HG03457 (cell line): Measurements from ENCODE around the gene IGFL4.

Experiments
- ATAC-seq: cut with Tn5 transposase; IDR thresholded peaks from one replicate; pipeline ENCODE4 v1.9.1; 2021; ENCODE audit warnings: moderate number of reproducible peaks; ENCODE audit not compliant: unreplicated experiment

IGFL4 gene

GRCh38 chr19:46065486-46066071 is 24.8 kb upstream of the IGFL4 start:
- no peak for ATAC-seq

GRCh38 chr19:46063201-46063600 is 22.4 kb upstream of the IGFL4 start:
- ATAC-seq, result no peak

GRCh38 chr19:46060012-46060411 is 19.2 kb upstream of the IGFL4 start:
- no peak for ATAC-seq

DNA sequence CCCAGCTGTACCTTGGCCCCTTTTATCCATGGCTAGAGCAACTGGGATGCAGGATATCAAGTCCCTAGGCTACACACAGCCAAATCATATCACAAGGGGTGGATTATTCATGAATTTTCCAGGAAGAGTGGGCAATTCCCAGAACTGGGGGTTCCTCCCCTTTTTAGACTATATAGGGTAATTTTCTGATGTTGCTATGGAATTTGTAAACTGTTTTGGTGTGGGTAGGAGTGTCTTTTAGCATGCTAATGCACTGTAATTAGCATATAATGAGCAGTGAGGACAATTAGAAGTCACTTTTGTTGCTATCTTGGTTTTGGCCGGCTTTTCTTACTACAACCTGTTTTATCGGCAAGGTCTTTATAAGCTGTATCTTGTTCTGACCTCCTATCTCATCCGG is 18.0 kb upstream of the IGFL4 start:
- no peak for ATAC-seq

- no peak for ATAC-seq
Observed at GRCh38 chr19:46056536-46056935, 15.7 kb upstream of the IGFL4 start.

GRCh38 chr19:46052896-46053295 is 12.1 kb upstream of the IGFL4 start:
- no peak for ATAC-seq

GRCh38 chr19:46049597-46049996 is 8.8 kb upstream of the IGFL4 start:
- no peak for ATAC-seq

DNA sequence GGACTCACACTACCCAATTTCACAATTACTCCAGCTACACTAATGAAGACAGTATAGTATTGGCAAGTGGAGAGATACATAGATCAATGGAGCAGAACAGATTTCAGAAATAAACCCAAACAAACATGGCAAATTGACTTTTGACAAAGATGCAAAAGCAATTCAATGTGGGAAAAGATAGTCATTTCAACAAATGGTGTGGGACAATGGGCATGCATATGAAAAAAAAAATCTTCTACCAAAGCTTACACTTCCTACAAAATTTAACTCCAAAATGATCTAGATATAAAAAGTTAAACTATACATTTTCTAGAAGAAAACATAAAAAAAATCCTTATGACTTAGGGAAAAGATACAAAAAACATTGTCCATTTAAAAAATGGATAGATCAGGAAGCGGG is 2.7 kb upstream of the IGFL4 start:
- no peak for ATAC-seq

DNA sequence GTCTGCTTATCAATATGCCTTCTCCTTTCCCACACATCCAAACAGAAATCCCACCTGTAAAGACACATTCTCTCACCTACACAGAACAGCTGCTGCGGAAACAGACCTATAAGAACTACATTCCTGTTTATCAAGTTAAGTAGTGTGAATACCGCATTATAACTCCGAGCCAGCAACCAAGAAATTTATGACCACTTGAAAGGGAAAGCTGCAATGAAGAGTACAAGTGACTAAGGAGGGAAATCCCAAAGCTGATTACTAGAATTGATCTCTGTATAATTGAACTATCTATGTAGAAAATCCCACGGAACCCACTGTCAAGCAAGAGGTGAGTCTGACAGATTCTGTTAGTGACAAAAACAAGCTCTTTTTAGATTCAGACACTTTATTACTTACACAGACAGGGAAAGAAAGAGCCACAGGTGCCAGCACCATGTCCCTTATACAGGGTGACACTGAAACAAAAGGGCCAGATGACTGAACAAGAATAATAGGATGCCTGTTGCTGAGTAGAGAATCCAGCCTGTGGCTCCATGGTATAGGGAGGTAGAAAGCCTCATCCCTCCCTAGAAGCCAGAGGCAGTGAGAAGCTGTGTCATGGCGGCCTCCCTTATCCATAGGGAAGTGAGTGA is 1.6 kb upstream of the IGFL4 start:
- no peak for ATAC-seq

- ATAC-seq, result no peak
Observed at GRCh38 chr19:46040125-46040524, 677 bp downstream of the IGFL4 start.

GRCh38 chr19:46036744-46037128 is 4.1 kb downstream of the IGFL4 start:
- no peak for ATAC-seq

DNA sequence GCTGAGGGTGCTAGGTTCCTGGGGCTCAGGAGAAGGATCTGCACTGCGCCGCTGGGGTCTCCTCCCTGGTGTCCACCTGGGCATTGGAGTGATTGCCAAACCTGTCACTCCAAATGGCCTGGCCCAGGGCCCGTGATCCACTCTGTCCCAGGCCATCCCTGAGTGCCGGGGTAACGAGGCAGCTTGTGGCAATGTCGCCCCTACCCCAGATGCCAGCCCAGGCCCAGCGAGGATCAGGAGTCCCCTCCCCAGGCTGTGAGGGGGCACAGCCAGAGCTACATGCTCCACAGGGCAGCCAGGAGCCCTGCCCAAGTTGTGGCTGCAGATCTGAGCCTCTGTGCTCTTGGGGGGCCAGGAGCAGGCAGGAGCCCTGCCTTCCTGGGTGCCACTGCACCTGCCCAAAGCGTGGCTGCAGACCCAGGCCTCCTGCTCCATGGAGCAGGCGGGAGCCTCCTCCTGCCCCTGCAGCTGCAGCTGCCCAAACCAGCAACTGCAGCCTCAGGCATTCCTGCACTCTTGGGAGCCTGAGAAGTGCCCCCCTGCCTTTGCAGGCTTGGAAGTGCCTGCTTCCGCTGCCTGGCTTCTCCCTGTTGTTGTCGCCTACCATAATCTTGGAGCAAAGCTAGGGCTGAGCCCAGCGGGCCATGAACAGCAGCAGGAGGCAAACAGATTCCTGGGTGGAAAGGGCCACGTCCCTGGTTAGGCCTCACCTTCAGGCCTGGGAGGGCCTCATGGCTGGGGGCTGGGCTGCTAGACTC is 4.6 kb downstream of the IGFL4 start:
- no peak for ATAC-seq

DNA sequence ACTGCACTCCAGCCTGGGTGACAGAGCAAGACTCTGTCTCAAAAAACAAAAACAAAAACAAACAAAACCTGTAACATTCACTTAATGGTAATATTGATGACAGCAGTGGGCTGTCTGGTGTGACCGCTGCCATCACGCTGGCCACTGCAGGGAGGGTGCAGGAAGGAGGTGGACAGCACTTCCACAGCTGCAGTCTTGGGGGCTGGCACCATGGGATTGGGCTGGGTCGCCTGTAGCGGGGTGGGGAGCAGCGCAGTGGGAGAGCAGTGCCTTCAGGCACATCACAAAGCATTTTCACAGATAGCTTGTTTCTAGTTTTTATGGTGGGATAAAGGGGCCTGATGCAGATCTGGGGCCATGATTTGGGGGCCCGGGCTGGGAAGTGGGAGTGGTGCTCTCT is 5.3 kb downstream of the IGFL4 start:
- no peak for ATAC-seq

DNA sequence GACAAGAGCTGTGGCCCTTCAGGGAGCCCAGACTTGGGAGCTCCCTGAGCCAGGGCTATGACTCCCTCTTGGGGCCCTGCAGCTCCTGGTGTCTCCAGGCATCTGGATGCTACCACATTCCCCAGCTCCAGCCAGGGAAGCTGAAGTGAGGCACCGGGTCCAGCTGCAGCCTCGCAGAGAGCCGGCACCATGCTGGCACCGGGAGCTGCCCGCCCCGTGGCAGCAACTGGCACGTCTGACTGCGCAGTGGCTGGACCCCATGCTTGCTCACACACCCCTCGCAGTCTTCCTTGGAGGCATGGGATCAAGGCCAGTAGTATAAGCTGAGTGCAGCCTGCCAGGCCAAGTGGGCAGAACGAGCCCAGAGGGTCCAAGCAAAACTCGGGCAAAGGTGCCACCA is 7.4 kb downstream of the IGFL4 start:
- no peak for ATAC-seq

- ATAC-seq, result no peak
Observed at GRCh38 chr19:46032597-46033025, 8.2 kb downstream of the IGFL4 start.

DNA sequence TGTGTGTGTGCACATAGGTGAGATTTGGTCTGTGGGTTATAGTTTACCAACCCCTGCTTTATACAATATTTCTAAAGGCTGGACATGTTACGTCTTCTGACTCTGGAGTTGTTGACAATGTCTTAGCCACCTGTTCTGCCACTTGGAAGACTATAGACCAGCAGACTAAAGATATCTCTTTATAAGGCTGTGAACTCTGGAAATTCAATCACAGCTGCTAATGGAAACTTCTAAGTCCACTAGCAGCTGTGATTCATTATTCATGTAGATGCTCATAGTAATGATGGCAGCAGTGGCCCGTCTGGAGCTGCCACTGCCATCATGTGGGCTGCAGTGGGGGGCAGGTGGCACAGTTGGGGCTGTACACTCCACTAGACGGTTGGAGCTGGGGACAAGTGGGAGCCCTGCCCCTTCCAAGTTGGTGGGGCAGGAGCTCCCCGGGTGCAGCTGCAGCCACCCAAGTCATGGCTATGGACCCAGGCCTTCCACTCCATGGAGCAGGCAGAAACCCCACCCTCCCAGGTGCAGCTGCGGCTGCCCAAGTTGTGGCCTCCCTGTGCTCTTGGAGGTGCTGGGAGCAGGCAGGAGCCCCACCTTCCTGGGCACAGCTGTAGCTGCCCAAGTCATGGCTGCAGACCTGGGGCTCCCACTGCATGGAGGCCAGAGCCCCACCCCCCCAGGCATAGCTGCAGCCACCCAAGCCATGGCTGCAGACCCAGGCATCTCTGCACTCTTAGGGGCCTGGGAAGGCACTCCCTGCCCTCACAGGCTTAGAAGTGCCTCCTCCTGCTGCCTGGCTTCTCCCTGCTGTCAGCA is 8.8 kb downstream of the IGFL4 start:
- ATAC-seq, result no peak

DNA sequence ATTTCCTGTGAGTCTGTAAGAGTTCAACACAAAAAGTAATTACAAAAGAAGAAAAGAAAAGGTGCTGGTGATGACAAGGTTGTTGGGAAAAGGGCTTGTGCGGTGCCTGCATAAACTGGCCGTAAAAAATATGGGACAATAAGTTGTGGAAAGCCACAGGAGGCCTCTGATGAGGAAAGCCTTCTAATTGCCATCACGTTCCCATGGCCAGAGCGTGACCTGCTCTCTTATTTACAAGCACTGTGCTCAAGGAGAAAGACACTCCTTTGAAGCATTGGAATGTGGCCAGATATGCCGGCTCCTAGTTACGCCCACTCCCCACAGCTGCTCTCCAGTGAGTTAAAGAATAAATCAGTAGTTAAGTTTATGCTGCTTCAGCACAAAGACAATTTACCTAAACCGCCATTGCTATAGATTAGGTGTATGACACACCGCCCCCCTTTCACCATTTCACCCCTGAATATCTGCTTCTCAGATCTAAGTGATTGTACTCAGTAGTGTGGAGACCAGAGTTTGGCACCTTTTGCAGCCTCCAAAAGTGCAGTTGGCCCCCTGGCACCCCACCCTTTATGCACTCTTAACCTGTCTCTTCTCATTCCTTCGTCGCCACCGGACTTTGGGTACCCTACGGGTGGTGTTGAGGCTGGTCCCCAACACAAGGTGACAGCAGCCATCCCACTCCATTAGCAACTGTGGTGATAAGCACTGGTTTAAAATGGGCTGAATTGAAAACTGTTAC is 9.8 kb downstream of the IGFL4 start:
- no peak for ATAC-seq

- no peak for ATAC-seq
Observed at GRCh38 chr19:46025835-46026234, 15.0 kb downstream of the IGFL4 start.

DNA sequence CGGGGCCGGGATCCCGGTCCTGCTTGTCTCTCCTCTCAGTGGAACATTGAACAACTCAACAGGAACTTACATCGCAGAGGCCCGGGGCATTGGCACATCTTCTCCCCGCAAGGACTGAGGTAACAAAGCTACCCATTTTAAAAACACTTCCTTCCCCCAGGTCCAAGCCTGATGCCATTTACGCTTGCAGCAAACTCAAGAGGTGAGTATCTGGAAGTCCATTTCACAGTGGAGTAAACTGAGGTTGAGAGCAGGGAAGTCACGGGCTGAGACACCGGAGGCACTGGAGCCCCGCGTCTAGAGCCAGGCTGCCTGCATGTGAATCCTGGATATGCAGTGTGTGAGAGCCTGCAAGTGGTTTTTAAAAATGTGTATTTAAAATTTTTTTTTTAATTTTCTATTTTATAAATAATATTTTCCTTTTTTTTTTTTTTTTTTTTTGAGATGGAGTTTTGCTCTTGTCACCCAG is 17.5 kb downstream of the IGFL4 start:
- no peak for ATAC-seq

GRCh38 chr19:46022431-46023310 is 18.1 kb downstream of the IGFL4 start, which contains the start of gene PGLYRP1:
Gene PGLYRP1 (minus strand): TSS chr19:46023053. CDS start chr19:46023021, 32 bp downstream.
- ATAC-seq, result no peak
